Coronary artery (tissue), 2 donors: Measurements from ENCODE around the gene USP43.
A peak's percentile ranks its signal among the peaks of the same experiment; 100 is the strongest.

Source experiments
- DNase-seq: peaks from one replicate; pipeline ENCODE4 v3.0.0-alpha.2; 2017; ENCODE audit warnings: low spot score
- H3K27ac ChIP-seq, 2 donors: fragments of 200-600 bp; sonication (generic); one replicate each; pipeline ENCODE4 v1.5.1; 2016 to 2019
- H3K4me3 ChIP-seq: fragments of 200-600 bp; sonication (generic); 2 replicates; pipeline ENCODE4 v1.5.1; 2016; ENCODE audit warnings: mild to moderate bottlenecking, moderate library complexity
- CTCF ChIP-seq: fragments of 200-600 bp; sonication (generic); IDR thresholded peaks from one replicate; pipeline ENCODE4 v1.5.1; 2019; ENCODE audit warnings: antibody characterized with exemption

Gene USP43

GRCh38 chr17:9728564-9728963 is 83.2 kb downstream of the USP43 start:
- Histone ChIP-seq H3K4me3 (no peak overlapping the region), H3K27ac (no peak overlapping the region)
- TF ChIP-seq CTCF = no peak
- DNase-seq = no peak

- no peak for DNase-seq
Observed at GRCh38 chr17:9729034-9729650, 83.8 kb downstream of the USP43 start.

GRCh38 chr17:9729735-9730420 is 84.6 kb downstream of the USP43 start:
- no peak for TF ChIP-seq CTCF
- no peak for DNase-seq
- H3K4me3 ChIP-seq = no peak overlapping the region
- no peak overlapping the region for H3K27ac ChIP-seq

More at GRCh38 chr17:9729034-9729650, 83.8 kb downstream of the USP43 start:
- H3K4me3 ChIP-seq = no peak overlapping the region
- no peak overlapping the region for H3K27ac ChIP-seq
- peak; percentile 73 for TF ChIP-seq CTCF

GRCh38 chr17:9750524-9750923 is 105.2 kb downstream of the USP43 start:
- Histone ChIP-seq H3K4me3 (no peak overlapping the region), H3K27ac (no peak overlapping the region)
- TF ChIP-seq CTCF = no peak
- DNase-seq = no peak

- TF ChIP-seq CTCF = no peak
- DNase-seq = no peak
- no peak overlapping the region for H3K4me3 ChIP-seq
- H3K27ac ChIP-seq = no peak overlapping the region
Observed at GRCh38 chr17:9755083-9755482, 109.8 kb downstream of the USP43 start.

- Histone ChIP-seq H3K27ac (no peak overlapping the region), H3K4me3 (no peak overlapping the region)
- TF ChIP-seq CTCF = no peak
- DNase-seq = no peak
Observed at GRCh38 chr17:9760266-9760665, 114.9 kb downstream of the USP43 start.

- DNase-seq = no peak
- Histone ChIP-seq H3K4me3 (no peak overlapping the region), H3K27ac (no peak overlapping the region)
- TF ChIP-seq CTCF = no peak
Observed at GRCh38 chr17:9763643-9764042, 118.3 kb downstream of the USP43 start.
